Testis (tissue), 3 donors: ENCODE data around the gene STARD13. TPM values are rescaled to one million over a fixed set of nuclear protein-coding genes. Genes with fewer than 3 reads are reported as not detected.

ENCODE experiments used
- DNase-seq: peaks from one replicate; pipeline ENCODE4 v3.0.0-alpha.2; 2019
- H3K27ac ChIP-seq, 2 donors: fragments of 200-600 bp; sonication (generic); one replicate each; pipeline ENCODE4 v1.5.1; 2019
- H3K27me3 ChIP-seq: fragments of 200-600 bp; sonication (generic); one replicate; pipeline ENCODE4 v1.5.1; 2019
- H3K36me3 ChIP-seq: fragments of 200-600 bp; sonication (generic); one replicate; pipeline ENCODE4 v1.5.1; 2017; ENCODE audit warnings: low read depth; ENCODE audit errors: missing control alignments
- H3K4me1 ChIP-seq: fragments of 200-600 bp; sonication (generic); one replicate; pipeline ENCODE4 v1.5.1; 2019
- H3K4me3 ChIP-seq, 2 donors: fragments of 200-600 bp; sonication (generic); one replicate each; pipeline ENCODE4 v1.5.1; 2017 to 2019
- H3K9me3 ChIP-seq: fragments of 200-600 bp; sonication (generic); one replicate; pipeline ENCODE4 v1.5.1; 2017
- POLR2A ChIP-seq: fragments of 450-650 bp; IDR thresholded peaks from one replicate; pipeline ENCODE4 v1.6.1; 2017; ENCODE audit warnings: antibody characterized with exemption, mild to moderate bottlenecking, moderate library complexity
- WGBS, 2 donors: methylation state at CpG; one replicate each; pipeline ENCODE4 v1.1.5; 2018; 5-methylcytosine and 5-hydroxymethylcytosine counted together
- intact Hi-C: fragments of 100-400 bp; cut with DNase I; formaldehyde crosslinking; loops from one replicate; pipeline ENCODE4 v1.15.1; 2023; ENCODE audit warnings: low total_unique reads
- polyA plus RNA-seq: library from polyadenylated mRNA; stranded (reverse); fragments of 350-450 nt; fragmentation: Illumina TruSeq; extraction: RNeasy Lipid Tissue Mini Kit (QIAGEN cat#74804); gene quantifications from one replicate; pipeline ENCODE4 v1.2.3, GENCODE V29; 2014; ENCODE audit warnings: low read depth, low replicate concordance; ENCODE audit not compliant: insufficient read depth
- total RNA-seq, 2 donors: library from RNA; depleted of rRNA; stranded (reverse); fragments of >200 nt; gene quantifications; one replicate each; pipeline ENCODE4 v1.2.3, GENCODE V29; 2016
- TF ChIP-seq, protein P1 (sequence below), 3 experiments: fragments of 450-650 bp in 2 of 3; fragments of 200-600 bp in 1 of 3; sonication (generic) in 1 of 3; IDR thresholded peaks; one replicate each; pipeline ENCODE4 v1.5.1; 2016 to 2019; ENCODE audit warnings: antibody characterized with exemption in 3 of 3, mild to moderate bottlenecking in 2 of 3, moderate library complexity in 1 of 3

The STARD13 gene
- total and polyA plus RNA-seq, 3 donors from 2014 or later: 7.2 to 33.7 (median 24.4) TPM

DNA sequence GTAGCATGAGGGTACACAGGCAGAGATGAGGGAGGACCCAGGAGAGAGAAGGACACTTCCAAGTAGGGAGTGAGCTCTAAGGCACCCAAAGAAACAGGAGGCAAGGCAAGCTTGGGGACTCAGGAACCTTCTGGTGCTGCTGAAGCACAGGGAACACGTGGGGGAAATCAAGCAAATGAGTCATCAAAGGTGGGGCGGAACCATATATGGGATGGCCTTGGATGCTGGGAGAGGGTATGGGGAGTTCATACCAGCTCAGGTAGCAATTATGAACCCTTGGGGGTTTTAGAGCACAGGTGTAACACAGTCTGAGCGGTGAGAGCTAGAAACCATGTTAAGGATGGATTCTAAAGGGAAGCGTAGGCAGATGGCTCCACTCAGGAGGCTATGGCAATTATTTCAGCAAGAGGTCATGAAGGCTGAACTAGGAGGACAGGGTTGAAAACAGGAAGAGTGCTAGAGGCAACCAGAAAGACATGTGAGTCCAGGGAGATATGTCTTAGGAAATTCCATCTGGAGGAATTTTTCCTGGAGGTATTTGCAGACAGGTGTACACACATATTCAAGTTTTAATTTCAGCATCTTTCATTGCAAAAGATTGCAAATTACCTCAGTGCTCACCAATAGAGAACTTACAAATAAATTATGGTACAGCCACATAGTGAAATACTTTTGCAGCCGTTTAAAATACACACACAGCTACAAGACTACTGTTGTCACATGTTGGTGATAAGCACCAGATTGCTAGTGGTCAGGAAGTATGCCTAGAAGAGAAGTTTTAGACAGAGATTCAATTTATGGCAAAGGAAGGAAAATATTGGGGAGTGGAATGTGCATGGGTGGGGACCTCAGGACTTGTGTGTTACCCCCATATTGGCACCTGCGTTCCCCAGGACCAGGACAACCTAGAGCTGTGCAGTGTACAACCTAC is 77.0 kb downstream of the STARD13 start:
- Histone ChIP-seq H3K36me3 (no peaks in the 10 kb centered on the region), H3K27me3 (no peaks in the 10 kb centered on the region), H3K4me3 (no peak overlapping the region), H3K27ac (no peak overlapping the region), H3K9me3 (no peaks in the 10 kb centered on the region), H3K4me1 (peaks cover 30% of the 10 kb centered on the region)
- intact Hi-C loops: no loop called here
- WGBS, 2 donors: 80 to 87% methylated on average over 6 of the region's 6 CpGs
- DNase-seq: no peak
- TF ChIP-seq, protein P1, sequence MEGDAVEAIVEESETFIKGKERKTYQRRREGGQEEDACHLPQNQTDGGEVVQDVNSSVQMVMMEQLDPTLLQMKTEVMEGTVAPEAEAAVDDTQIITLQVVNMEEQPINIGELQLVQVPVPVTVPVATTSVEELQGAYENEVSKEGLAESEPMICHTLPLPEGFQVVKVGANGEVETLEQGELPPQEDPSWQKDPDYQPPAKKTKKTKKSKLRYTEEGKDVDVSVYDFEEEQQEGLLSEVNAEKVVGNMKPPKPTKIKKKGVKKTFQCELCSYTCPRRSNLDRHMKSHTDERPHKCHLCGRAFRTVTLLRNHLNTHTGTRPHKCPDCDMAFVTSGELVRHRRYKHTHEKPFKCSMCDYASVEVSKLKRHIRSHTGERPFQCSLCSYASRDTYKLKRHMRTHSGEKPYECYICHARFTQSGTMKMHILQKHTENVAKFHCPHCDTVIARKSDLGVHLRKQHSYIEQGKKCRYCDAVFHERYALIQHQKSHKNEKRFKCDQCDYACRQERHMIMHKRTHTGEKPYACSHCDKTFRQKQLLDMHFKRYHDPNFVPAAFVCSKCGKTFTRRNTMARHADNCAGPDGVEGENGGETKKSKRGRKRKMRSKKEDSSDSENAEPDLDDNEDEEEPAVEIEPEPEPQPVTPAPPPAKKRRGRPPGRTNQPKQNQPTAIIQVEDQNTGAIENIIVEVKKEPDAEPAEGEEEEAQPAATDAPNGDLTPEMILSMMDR (IDR thresholded peaks at IDR 0.05): no peak
- TF ChIP-seq POLR2A: no peak

DNA sequence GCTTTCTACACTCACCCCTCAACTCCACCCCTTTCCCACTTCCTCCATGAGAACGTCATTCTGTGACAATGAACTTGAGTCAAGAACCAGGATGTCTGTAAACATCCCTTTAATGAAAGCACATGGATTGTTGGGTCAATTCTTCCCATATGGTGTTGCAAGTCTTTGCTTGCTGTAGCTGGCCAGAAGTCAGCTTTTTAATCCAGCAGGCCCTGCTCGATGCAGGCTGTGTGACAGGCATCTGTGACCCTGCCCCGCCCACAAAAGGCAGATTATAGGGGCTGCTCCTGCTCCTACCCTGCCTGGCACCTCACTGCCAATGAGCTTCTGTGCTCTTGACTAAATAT is 78.0 kb downstream of the STARD13 start:
- no peak for DNase-seq

DNA sequence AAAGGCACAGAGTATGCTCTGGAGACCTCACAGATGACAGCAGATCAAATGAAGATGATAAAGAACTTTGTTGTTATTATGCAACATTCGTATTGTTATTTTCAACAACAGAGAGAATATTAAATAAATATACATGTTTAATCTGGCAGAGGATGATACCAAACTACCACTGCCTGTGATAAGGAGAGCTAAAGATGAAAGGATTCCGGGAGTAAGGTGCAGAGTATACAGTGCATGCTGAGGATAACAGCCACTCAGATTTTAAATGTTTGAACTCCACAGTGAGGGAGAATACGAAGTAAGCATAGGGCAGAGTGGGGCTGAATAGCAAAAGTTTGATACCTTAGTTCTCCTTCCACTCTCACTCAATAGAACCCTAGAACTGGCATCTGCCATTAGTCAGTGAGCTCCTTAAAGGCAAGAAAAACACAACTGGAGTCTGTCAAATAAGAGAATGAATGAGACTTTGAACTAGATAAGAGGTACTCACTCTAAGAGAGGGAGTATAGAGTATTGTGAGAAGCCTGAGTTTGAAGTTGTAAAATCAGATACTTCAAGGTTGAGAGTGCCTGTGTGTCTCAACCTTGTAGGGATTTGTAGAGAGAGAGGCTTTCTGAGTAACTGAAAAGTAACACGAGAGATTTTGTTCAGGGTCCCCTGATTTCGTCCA is 78.5 kb downstream of the STARD13 start:
- no peaks in the 10 kb centered on the region for H3K9me3 ChIP-seq
- intact Hi-C loops: no loop called here

More for the DNA sequence above, 78.0 kb downstream of the STARD13 start:
- no peaks in the 10 kb centered on the region for H3K9me3 ChIP-seq
- H3K4me1 ChIP-seq: peaks cover 24% of the 10 kb centered on the region
- H3K4me3 ChIP-seq: no peak overlapping the region
- no peak for TF ChIP-seq POLR2A
- TF ChIP-seq, protein P1 (IDR thresholded peaks at IDR 0.05): no peak
- H3K36me3 ChIP-seq: no peaks in the 10 kb centered on the region
- H3K27me3 ChIP-seq: no peaks in the 10 kb centered on the region
- 63 to 64% methylated on average over 3 of the region's 3 CpGs for WGBS, 2 donors
- peak overlapping the region in 1 of 2 donors; percentile 51 for H3K27ac ChIP-seq
- intact Hi-C loops: no loop called here

DNA sequence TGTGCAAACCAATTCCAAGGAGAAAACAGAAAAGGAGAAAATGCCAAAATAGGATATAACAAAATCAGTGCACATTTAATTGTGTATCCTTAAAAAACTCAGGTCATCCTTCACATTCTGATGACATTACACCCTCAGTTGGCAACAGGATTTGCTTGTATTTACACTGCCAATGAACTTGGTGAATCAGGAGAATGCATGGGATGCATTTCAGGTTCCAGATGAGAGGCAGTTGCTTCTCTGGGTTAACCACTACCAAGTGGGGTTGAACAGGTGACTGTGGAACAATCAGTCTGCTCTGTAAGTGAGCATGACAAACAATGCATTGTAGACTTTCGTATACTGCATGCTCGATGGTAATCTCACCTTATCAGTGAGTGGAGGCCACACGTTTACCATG is 79.1 kb downstream of the STARD13 start:
- no peaks in the 10 kb centered on the region for H3K36me3 ChIP-seq
- H3K27ac ChIP-seq: no peak overlapping the region
- no peaks in the 10 kb centered on the region for H3K9me3 ChIP-seq
- no peak for DNase-seq
- WGBS, 2 donors: 77 to 86% methylated on average over 3 of the region's 3 CpGs
- intact Hi-C loops: no loop called here
- no peaks in the 10 kb centered on the region for H3K27me3 ChIP-seq
- peaks cover 24% of the 10 kb centered on the region for H3K4me1 ChIP-seq
- no peak overlapping the region for H3K4me3 ChIP-seq
- TF ChIP-seq, protein P1 (IDR thresholded peaks at IDR 0.05): no peak
- no peak for TF ChIP-seq POLR2A

More for the DNA sequence above, 78.5 kb downstream of the STARD13 start:
- TF ChIP-seq, protein P1 (IDR thresholded peaks at IDR 0.05): no peak
- TF ChIP-seq POLR2A: no peak
- H3K27me3 ChIP-seq: no peaks in the 10 kb centered on the region
- H3K4me3 ChIP-seq: no peak overlapping the region
- peaks cover 24% of the 10 kb centered on the region for H3K4me1 ChIP-seq
- H3K27ac ChIP-seq: peak overlapping the region in 1 of 2 donors; percentile 51
- no peak for DNase-seq
- H3K36me3 ChIP-seq: no peaks in the 10 kb centered on the region
- WGBS, 2 donors: 62 to 69% methylated on average over 5 of the region's 5 CpGs
